Stromal cell of bone marrow (primary cell): ENCODE measurements around the gene RBFOX1.

Experiments used
- DNase-seq: peaks from one replicate; pipeline ENCODE4 v3.0.0-alpha.2; 2012; ENCODE audit warnings: low read depth

RBFOX1 gene

GRCh38 chr16:7334801-7335560, 2.3 kb downstream of the RBFOX1 start:
- no peak for DNase-seq

GRCh38 chr16:7335991-7336634, 3.5 kb downstream of the RBFOX1 start:
- DNase-seq = no peak

GRCh38 chr16:7336742-7337141, 4.1 kb downstream of the RBFOX1 start:
- no peak for DNase-seq

- no peak for DNase-seq
Measured at GRCh38 chr16:7338826-7339225, 6.2 kb downstream of the RBFOX1 start.

GRCh38 chr16:7339700-7340099, 7.1 kb downstream of the RBFOX1 start:
- DNase-seq = no peak

GRCh38 chr16:7340938-7341337, 8.3 kb downstream of the RBFOX1 start:
- no peak for DNase-seq

GRCh38 chr16:7342598-7342997, 10.0 kb downstream of the RBFOX1 start:
- no peak for DNase-seq

GRCh38 chr16:7343243-7343642, 10.6 kb downstream of the RBFOX1 start:
- no peak for DNase-seq

- DNase-seq = no peak
Measured at GRCh38 chr16:7344830-7345780, 12.5 kb downstream of the RBFOX1 start.

- DNase-seq = no peak
Measured at GRCh38 chr16:7350806-7351205, 18.2 kb downstream of the RBFOX1 start.

- no peak for DNase-seq
Measured at GRCh38 chr16:7351610-7352510, 19.2 kb downstream of the RBFOX1 start.

GRCh38 chr16:7355758-7356157, 23.1 kb downstream of the RBFOX1 start:
- DNase-seq = no peak

GRCh38 chr16:7361416-7362129, 28.9 kb downstream of the RBFOX1 start:
- no peak for DNase-seq

- DNase-seq = no peak
Measured at GRCh38 chr16:7362231-7362630, 29.6 kb downstream of the RBFOX1 start.

- DNase-seq = no peak
Measured at GRCh38 chr16:7363422-7364417, 31.1 kb downstream of the RBFOX1 start.

- DNase-seq = no peak
Measured at GRCh38 chr16:7366041-7366440, 33.4 kb downstream of the RBFOX1 start.

GRCh38 chr16:7366993-7367880, 34.6 kb downstream of the RBFOX1 start:
- no peak for DNase-seq

- DNase-seq = no peak
Measured at GRCh38 chr16:7369204-7369603, 36.6 kb downstream of the RBFOX1 start.

- no peak for DNase-seq
Measured at GRCh38 chr16:7372095-7372494, 39.5 kb downstream of the RBFOX1 start.
